Measurements from ENCODE around the gene HMCN1. TPM values are rescaled to one million over a fixed set of nuclear protein-coding genes. Genes with fewer than 3 reads are reported as not detected.

HMCN1 gene
- total and polyA plus RNA-seq, 2 experiments from 2014 or later = 1.6 to 8.7 TPM

DNA sequence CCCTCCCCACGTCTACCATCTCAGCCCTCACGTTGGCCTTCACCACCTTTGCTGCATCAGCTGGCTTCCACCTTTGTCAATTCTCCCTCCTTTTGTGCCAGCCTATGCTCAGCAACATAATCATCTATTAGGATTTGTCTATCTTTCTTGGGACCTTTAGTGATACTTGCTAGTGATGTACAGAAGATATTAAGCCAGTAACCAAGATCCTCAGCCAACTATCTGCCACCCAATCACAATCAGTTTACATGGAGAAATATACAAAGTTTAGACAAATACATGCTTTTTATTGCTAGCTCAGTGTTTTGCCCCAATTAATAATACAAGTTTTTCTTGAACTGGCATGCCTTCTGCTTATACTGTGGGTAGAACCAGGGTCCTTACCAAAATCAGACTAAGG is 468.6 kb downstream of the HMCN1 start:
- Histone ChIP-seq H3K9me2 (ENCODE audit: insufficient read depth) (0 out of 2 replicates have a peak, but pooled peaks cover 10% of the 10 kb centered on the region), H3F3A (replicated peaks; ENCODE audit: low read depth) (no peaks in the 10 kb centered on the region), H3K4me3 (no peak overlapping the region), H3K4me1 (ENCODE audit: insufficient read depth) (peaks cover 13% of the 10 kb centered on the region), H2AFZ (no peak overlapping the region), H3K79me2 (replicated peaks; ENCODE audit: insufficient read depth) (no peaks in the 10 kb centered on the region), H3K27ac (ENCODE audit: low read depth) (no peak overlapping the region), H3K27me3 (ENCODE audit: insufficient read depth) (no peaks in the 10 kb centered on the region), H3K36me3 (ENCODE audit: insufficient read depth) (no peaks in the 10 kb centered on the region), H3K4me2 (no peak overlapping the region), H4K20me1 (replicated peaks; ENCODE audit: insufficient read depth) (no peaks in the 10 kb centered on the region)
- TF ChIP-seq EZH2phosphoT487 (IDR thresholded peaks at IDR 0.05; ENCODE audit: unreplicated experiment) = no peak
- TF ChIP-seq, protein P1, sequence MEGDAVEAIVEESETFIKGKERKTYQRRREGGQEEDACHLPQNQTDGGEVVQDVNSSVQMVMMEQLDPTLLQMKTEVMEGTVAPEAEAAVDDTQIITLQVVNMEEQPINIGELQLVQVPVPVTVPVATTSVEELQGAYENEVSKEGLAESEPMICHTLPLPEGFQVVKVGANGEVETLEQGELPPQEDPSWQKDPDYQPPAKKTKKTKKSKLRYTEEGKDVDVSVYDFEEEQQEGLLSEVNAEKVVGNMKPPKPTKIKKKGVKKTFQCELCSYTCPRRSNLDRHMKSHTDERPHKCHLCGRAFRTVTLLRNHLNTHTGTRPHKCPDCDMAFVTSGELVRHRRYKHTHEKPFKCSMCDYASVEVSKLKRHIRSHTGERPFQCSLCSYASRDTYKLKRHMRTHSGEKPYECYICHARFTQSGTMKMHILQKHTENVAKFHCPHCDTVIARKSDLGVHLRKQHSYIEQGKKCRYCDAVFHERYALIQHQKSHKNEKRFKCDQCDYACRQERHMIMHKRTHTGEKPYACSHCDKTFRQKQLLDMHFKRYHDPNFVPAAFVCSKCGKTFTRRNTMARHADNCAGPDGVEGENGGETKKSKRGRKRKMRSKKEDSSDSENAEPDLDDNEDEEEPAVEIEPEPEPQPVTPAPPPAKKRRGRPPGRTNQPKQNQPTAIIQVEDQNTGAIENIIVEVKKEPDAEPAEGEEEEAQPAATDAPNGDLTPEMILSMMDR (conservative IDR thresholded peaks at IDR 0.05; ENCODE audit: low read depth in 2 of 2) = no peak
- TF ChIP-seq JUNB (IDR thresholded peaks at IDR 0.05; ENCODE audit: unreplicated experiment) = no peak
- Mint-ChIP-seq H3K27ac (no peak overlapping the region), H3K4me1 (peaks cover 21% of the 10 kb centered on the region), H3K9me3 (no peaks in the 10 kb centered on the region; the same call in 2 of the 3 replicates), H3K4me3 (no peak overlapping the region), H3K27me3 (ENCODE audit: insufficient read depth, low read depth, poor library complexity) (no peaks in the 10 kb centered on the region), H3K36me3 (ENCODE audit: low read depth) (no peaks in the 10 kb centered on the region)
- DNase-seq (ENCODE audit: low spot score) (no peak), ATAC-seq (no peak)

DNA sequence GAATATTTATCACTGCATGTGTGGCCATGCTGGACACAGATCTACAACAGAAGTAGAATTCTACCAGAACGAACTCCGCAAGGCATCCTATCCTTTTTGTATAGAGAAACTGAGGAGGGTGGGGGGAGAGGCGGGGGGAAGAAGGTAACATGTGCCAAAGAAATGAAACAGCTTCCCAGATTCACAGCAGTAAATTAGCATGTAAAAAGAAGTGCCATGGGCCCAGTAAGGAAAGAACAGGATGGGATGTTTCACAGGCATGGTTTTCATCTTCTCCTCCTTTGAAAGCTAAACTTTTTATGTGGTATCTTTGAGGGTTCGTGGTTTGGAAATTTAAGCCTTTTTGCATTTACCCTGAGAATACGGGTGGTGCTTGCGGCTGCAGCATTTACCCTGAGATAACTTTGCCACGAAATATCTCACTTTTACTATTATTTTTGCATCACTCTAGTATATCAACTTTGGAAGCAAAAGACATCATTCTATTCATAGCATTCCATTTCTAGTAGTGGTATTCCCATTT is 471.9 kb downstream of the HMCN1 start:
- H3K9me3 Mint-ChIP-seq = no peaks in the 10 kb centered on the region; the same call in 2 of the 3 replicates
- ATAC-seq = peak; percentile 58
- Histone ChIP-seq H3K4me1 (ENCODE audit: insufficient read depth) (peaks cover 13% of the 10 kb centered on the region), H3K79me2 (replicated peaks; ENCODE audit: insufficient read depth) (no peaks in the 10 kb centered on the region), H4K20me1 (replicated peaks; ENCODE audit: insufficient read depth) (no peaks in the 10 kb centered on the region), H3K27ac (ENCODE audit: low read depth) (no peak overlapping the region), H3K9me2 (ENCODE audit: insufficient read depth) (0 out of 2 replicates have a peak, but pooled peaks cover 9% of the 10 kb centered on the region), H3K4me2 (0 out of 2 replicates have a peak overlapping the region, but pooled peaks have one; percentile 22), H3K36me3 (ENCODE audit: insufficient read depth) (no peaks in the 10 kb centered on the region), H2AFZ (no peak overlapping the region), H3F3A (replicated peaks; ENCODE audit: low read depth) (no peaks in the 10 kb centered on the region), H3K27me3 (ENCODE audit: insufficient read depth) (no peaks in the 10 kb centered on the region), H3K4me3 (no peak overlapping the region)
- peak; percentile 35 for DNase-seq (ENCODE audit: low spot score)
- H3K4me1 Mint-ChIP-seq = peaks cover 30% of the 10 kb centered on the region
- no peak for TF ChIP-seq ZNF331 (CRISPR knock-in tag; IDR thresholded peaks at IDR 0.05; ENCODE audit: low read depth)
- TF ChIP-seq EZH2phosphoT487 (IDR thresholded peaks at IDR 0.05; ENCODE audit: unreplicated experiment) = no peak
- TF ChIP-seq POLR2AphosphoS5 (IDR thresholded peaks at IDR 0.05; ENCODE audit: low read depth) = no peak
- TF ChIP-seq, protein P2, sequence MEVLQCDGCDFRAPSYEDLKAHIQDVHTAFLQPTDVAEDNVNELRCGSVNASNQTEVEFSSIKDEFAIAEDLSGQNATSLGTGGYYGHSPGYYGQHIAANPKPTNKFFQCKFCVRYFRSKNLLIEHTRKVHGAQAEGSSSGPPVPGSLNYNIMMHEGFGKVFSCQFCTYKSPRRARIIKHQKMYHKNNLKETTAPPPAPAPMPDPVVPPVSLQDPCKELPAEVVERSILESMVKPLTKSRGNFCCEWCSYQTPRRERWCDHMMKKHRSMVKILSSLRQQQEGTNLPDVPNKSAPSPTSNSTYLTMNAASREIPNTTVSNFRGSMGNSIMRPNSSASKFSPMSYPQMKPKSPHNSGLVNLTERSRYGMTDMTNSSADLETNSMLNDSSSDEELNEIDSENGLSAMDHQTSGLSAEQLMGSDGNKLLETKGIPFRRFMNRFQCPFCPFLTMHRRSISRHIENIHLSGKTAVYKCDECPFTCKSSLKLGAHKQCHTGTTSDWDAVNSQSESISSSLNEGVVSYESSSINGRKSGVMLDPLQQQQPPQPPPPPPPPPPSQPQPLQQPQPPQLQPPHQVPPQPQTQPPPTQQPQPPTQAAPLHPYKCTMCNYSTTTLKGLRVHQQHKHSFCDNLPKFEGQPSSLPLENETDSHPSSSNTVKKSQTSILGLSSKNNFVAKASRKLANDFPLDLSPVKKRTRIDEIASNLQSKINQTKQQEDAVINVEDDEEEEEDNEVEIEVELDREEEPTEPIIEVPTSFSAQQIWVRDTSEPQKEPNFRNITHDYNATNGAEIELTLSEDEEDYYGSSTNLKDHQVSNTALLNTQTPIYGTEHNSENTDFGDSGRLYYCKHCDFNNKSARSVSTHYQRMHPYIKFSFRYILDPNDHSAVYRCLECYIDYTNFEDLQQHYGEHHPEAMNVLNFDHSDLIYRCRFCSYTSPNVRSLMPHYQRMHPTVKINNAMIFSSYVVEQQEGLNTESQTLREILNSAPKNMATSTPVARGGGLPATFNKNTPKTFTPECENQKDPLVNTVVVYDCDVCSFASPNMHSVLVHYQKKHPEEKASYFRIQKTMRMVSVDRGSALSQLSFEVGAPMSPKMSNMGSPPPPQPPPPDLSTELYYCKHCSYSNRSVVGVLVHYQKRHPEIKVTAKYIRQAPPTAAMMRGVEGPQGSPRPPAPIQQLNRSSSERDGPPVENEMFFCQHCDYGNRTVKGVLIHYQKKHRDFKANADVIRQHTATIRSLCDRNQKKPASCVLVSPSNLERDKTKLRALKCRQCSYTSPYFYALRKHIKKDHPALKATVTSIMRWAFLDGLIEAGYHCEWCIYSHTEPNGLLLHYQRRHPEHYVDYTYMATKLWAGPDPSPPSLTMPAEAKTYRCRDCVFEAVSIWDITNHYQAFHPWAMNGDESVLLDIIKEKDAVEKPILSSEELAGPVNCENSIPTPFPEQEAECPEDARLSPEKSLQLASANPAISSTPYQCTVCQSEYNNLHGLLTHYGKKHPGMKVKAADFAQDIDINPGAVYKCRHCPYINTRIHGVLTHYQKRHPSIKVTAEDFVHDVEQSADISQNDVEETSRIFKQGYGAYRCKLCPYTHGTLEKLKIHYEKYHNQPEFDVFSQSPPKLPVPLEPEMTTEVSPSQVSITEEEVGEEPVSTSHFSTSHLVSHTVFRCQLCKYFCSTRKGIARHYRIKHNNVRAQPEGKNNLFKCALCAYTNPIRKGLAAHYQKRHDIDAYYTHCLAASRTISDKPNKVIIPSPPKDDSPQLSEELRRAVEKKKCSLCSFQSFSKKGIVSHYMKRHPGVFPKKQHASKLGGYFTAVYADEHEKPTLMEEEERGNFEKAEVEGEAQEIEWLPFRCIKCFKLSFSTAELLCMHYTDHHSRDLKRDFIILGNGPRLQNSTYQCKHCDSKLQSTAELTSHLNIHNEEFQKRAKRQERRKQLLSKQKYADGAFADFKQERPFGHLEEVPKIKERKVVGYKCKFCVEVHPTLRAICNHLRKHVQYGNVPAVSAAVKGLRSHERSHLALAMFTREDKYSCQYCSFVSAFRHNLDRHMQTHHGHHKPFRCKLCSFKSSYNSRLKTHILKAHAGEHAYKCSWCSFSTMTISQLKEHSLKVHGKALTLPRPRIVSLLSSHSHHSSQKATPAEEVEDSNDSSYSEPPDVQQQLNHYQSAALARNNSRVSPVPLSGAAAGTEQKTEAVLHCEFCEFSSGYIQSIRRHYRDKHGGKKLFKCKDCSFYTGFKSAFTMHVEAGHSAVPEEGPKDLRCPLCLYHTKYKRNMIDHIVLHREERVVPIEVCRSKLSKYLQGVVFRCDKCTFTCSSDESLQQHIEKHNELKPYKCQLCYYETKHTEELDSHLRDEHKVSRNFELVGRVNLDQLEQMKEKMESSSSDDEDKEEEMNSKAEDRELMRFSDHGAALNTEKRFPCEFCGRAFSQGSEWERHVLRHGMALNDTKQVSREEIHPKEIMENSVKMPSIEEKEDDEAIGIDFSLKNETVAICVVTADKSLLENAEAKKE (CRISPR knock-in tag; IDR thresholded peaks at IDR 0.05) = no peak
- TF ChIP-seq JUNB (IDR thresholded peaks at IDR 0.05; ENCODE audit: unreplicated experiment) = no peak
- no peak for TF ChIP-seq CREB1 (CRISPR knock-in tag; IDR thresholded peaks at IDR 0.05; ENCODE audit: low read depth)
- no peak overlapping the region for H3K27ac Mint-ChIP-seq
- no peaks in the 10 kb centered on the region for H3K36me3 Mint-ChIP-seq (ENCODE audit: low read depth)
- no peak overlapping the region for H3K4me3 Mint-ChIP-seq
- H3K27me3 Mint-ChIP-seq (ENCODE audit: insufficient read depth, low read depth, poor library complexity) = peaks cover 1% of the 10 kb centered on the region
